ENCODE results near the gene CDH22.

The CDH22 gene

DNA sequence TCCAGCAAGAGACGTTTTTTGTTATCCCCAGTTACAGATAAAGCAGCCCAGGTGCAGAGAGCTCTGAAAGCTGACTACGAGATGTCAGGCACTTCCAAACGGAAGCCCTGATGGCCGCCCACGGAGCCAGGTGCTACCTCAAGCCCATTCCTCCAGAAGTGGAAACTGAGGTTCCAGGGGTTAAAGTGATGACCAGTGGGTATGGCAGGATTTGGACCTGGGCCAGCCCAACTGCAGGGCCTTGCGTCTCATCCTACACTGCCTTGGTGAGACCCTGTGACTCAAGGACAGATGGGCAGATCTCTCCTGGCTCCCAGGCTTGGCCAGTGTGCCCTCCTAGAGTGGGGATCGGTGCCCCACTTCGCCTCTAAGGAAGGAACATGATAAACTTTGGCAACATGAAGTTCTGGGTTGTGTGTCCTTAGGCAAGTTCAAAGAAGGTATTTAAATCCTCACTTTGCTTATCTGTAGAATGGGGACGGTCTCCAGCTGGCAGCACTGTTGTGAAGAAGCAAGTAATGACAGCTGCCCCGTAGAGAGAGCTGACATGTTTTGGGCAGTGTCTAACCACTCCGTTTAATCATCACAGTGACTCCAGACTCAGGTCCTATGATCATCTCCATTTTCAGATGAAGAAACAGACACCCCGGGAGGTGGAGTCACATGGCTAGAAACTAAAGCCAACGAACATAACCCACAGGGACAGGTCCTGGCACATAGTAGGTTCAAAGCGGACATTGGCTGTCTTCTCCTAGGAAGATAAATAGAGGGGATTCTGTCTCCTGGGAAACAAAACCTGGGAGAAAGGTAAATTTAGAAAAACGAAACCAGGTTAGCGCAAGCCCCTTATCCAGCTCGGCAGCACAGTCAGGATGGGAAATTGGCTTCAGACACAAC, 34.4 kb upstream of the CDH22 start:
- no peak for DNase-seq

DNA sequence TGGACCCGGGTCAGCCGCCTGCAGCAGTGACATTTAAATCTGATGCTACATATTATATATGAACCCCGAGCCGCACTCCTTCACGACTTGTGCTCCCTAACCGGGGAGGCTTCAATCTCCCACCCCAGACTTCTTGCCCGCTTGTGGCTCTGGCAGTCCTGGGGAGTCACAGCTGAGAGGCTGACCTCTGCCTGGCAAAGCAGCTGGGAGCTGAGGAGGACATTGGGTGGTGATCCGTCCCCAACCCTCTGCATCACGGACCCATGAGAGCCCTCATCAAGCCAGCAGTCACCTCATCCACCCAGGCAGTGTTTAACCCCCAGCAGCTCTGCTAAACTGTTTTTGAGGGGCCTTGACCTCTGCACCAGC, 33.7 kb upstream of the CDH22 start:
- DNase-seq = no peak

GRCh38 chr20:46341074-46342009, 33.0 kb upstream of the CDH22 start:
- DNase-seq = no peak

- no peak for DNase-seq
These were observed 30.7 kb upstream of the CDH22 start for GRCh38 chr20:46339037-46339436.

- DNase-seq = no peak
These were observed 28.4 kb upstream of the CDH22 start for GRCh38 chr20:46336735-46337134.

DNA sequence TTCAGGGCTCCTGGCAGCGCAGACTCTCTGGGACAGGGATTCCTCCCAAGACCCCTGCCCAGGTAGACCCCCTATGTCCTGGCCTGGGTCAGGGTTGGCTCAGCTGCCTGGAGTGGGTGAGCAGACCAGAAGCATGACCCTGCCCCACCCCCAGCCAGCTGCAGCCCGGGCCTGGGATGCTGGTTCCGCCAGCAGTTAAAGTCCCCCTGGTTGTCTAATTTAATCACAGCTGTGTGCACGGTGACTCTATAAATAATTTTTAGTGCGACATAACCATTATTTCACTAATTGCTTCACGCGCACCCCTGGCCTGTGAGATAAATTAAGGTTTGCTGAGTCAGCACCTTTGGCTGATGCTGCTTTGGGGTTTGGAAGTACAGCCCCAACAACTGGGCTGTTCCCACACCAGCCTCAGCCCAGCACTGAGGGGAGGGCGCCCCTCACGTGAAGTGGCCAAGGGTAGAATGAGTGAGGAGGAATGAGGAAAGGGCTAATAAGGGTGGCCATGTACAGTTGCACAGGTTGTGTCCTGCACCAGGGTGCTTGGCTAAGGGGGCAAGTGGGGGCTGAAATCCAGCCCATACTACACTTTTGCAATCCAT, 26.1 kb upstream of the CDH22 start:
- no peak for DNase-seq

DNA sequence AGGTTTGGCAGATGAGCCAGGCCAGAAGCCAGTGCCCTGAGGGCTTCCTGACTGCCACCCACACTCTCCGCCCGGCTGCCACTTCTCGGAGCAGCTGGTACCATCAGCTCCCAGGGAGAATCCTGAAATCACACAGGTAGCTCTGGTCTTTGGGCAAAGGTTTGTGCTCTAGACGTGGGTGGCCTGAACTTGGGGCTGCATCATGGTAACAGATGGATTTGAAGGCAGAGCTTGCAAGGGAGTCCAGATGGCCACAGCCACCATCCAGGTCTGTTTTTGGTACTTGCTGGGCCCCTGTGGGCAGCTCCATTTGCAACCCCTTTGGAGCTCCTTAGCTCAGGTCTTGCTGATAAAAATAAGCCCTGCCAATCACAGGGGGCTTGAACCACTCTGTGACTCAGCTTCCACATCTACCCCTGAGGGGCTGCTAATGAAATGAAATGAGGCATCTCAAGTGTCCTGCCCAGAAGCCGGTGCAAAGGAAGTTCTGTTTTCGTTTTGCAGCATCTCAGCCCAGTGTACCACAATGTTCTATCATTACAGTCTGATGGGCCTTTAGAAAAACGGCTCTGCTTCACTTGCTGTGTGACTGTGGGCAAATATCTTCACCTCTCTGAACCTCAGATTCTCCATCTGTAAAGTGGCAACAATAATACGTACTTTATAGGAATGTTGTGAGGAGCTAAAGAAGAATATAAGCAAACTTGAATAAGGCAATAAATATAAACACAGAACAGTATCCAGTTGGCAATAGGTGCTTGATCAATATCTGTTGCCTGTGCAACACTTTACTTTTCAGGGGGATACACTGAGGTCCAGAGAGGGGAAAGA, 25.1 kb upstream of the CDH22 start:
- DNase-seq = no peak

DNA sequence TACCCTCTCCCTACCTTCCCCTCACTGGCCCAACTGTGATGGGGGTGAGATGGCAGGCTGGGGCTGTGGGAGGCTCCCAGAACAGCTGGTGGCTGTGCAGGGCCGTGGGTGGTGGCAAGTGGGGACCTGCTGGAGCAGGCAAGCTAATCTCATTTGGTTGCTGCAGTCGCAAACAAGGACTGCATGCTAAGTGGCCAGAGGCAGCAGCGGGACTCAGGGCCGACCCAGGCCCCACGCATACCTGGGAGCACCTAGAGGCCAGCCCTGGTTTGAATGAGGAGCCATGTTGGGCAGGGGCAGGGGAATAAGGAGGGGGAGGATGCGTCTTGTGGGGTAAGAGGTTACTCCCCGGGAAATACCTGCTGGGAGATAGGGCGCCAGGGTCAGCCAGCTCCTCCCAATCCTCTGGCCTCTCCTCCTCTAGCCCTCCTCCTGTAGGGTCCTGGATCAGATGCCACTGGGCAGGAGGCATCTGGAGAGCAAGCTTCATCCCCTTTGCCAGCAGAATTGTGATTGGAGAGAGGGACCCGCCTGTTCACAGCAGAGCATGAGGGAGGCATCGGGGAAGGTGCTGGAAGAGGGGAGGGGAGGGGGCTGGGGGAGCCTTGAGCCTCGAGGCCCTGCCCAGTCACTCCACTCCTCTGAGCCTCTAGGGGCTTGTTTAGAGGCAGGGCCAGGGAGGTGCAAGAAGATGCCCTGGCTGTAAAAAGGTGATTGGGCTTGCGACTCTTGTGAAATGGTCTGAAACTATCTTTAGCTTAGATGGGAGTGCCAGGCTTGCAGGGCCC, 24.3 kb upstream of the CDH22 start:
- DNase-seq = no peak

DNA sequence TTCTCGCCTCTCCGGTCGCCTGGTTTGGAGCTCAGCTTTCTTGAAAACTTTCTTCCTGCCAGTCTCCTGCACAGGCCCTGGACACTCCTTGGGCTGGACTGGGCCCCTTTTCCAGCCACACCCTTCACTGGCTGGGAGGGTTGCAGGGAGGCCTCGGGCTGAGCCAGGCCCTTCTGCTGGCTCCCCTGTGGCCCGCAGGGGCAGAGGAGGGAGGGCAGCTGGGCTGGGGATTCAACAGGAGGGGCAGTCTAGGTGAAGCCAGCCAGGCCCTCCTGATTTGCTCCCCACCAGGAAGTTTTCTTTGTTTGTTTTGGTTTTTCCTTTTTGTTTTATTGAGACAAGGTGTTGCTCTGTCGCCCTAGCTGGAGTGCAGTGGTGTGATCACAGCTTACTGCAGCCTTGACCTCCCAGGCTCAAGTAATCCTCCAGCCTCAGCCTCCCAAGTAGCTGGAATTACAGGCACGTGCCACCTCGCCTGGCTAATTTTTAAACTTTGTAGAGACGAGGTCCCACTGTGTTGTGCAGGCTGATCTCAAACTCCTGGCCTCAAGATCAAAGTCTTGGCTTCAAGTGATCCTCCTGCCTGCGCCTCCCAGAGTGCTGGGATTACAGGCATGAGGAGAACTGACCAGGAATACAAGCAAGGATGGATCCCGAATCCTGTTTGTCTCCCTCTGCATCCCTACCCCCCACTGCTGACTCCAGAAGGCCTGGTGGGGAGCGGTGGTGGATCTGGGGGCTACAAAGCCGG, 23.5 kb upstream of the CDH22 start:
- no peak for DNase-seq

DNA sequence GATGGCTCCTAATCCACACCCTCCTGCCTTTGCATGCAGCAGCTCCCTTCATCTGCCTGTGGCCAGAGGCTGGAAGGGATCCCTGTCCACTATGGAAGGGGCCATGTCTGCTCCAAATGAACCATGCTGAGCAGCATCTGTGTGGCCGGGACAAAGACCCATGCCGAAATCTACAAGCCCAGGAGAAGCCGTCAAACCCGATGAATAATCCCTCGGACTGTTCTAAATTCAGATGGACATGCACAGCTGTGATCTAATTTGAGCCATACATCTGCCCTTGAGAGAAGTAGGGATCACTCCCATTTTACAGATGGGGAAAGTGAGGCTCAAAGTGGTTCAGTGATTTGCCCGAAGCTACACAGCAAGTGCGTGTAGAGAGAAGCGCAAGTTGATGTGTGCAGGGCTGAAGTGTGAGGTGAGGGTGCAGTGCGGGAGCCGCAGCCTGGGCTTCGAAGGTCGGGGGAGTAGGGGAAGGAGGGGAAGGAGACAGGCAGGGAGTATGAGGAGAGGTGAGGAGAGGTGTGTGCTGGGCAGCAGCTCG, 22.6 kb upstream of the CDH22 start:
- no peak for DNase-seq

DNA sequence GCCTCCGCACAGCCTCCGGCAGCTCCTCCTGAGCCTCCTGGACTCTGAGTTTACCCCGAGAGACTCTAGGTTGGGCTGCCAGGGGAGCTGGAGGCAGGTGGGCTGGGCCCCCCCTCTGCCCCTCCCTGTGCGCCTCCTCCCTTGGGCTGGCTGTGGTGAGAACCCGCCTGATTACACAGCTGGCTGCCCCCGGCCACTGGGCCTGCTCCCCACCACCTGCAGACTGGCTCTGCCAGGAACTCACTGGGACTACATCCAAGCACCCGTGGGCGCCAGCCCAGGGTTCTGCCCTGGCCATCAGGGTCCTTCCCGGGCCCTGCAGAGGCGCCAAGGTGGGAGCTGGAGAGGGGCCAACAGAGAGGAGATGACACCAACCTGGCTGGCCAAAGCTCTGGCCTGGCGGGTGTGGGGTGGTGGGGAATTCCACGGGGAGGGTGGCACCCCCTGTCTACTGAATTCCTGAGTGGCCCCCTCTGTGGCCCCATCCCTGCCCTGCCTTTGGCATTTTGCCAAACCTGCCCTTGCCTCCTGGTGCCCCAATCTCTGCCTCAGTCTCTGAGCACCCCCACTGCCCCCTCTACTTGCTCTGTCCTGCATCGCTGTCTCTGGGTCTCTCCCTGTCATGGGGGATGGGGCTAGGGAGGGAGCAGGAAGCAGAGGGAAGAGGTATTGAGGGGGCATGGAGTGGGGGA, 21.9 kb upstream of the CDH22 start:
- no peak for DNase-seq

- no peak for DNase-seq
These were observed 20.0 kb upstream of the CDH22 start for GRCh38 chr20:46328200-46328882.

GRCh38 chr20:46327557-46327956, 19.3 kb upstream of the CDH22 start:
- no peak for DNase-seq

GRCh38 chr20:46325789-46326188, 17.5 kb upstream of the CDH22 start:
- DNase-seq = no peak

GRCh38 chr20:46324960-46325703, 16.8 kb upstream of the CDH22 start:
- peak; percentile 68 for DNase-seq

DNA sequence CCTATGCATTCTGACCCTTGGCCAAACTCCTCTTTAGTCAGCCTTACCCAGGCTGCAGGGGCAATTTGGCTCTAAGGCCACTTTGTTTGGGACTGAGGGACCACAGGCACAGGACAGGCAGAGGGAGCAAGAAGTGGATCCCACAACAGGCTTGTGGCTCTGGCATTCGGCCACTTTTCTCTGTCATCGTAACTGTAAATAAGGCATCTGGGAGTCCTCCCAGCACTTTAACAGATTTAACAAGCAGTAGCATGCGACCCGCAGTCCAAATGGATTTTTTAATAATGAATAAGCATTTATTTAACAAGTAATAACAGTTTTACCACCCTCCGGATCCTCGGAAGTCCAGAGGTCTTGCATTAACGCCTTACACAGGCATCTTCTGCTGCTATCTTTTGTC, 16.1 kb upstream of the CDH22 start:
- no peak for DNase-seq

DNA sequence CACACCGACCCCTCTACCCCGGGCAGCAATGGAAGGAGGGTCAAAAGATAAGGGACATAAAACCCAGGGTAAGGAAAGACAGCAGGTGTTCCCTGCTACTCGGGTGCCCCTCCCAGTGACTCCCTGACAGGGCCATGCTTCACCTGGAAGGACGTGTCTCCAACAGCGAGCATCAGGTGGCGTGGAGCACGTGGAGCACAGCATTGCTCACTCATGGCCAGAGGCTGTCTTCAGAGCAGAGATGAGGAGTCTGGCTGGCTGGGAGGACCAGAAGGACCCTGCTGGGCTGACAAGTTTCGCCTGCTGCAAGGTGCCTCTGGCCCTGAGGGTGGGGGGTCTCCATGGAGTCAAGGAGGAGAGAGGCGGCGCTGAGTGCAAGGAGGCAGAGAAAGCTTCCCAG, 15.3 kb upstream of the CDH22 start:
- DNase-seq = no peak

GRCh38 chr20:46322641-46323040, 14.3 kb upstream of the CDH22 start:
- DNase-seq = no peak

Data from hematopoietic multipotent progenitor cell treated with erythropoietin and hydrocortisone succinate and interleukin-3 and kit ligand, for 6 days (in vitro differentiated cells).